ENCODE measurements around the gene LARP6. TPM values are rescaled to one million over a fixed set of nuclear protein-coding genes. Genes with fewer than 3 reads are reported as not detected.

LARP6 gene
- total and polyA plus RNA-seq, 2 of the 13 experiments (the other 11 are each of a cell fraction or from before 2014, with no cell fraction given) = 2.9 to 8.2 TPM

GRCh38 chr15:70853973-70854665, at the start of gene LARP6 (continued):
- no peak for TF ChIP-seq ZBTB10 (CRISPR knock-in tag; IDR thresholded peaks at IDR 0.05; ENCODE audit: borderline replicate concordance)
- TF ChIP-seq MAFK (conservative IDR thresholded peaks at IDR 0.05 in 1 of 2, IDR thresholded peaks at IDR 0.05 in 1 of 2; ENCODE audit: low read length in 2 of 2) = no peak
- peak; percentile 65; the same call in 1 of the 2 replicates for TF ChIP-seq DNMT3B (CRISPR knock-in tag; conservative IDR thresholded peaks at IDR 0.05)
- TF ChIP-seq ZNF777 (CRISPR knock-in tag; IDR thresholded peaks at IDR 0.05) = peak; percentile 92
- TF ChIP-seq THAP9 (CRISPR knock-in tag; IDR thresholded peaks at IDR 0.05; ENCODE audit: borderline replicate concordance) = no peak
- 0 out of 2 replicates have a peak, but pooled peaks have one; percentile 28 for TF ChIP-seq ZNF563 (CRISPR knock-in tag; IDR thresholded peaks at IDR 0.05)
- TF ChIP-seq ARNT2 (CRISPR knock-in tag; IDR thresholded peaks at IDR 0.05; ENCODE audit: low read depth) = 0 out of 2 replicates have a peak, but pooled peaks have one; percentile 51
- 0 out of 2 replicates have a peak, but pooled peaks have one; percentile 14 for TF ChIP-seq ZFP91 (CRISPR knock-in tag; IDR thresholded peaks at IDR 0.05; ENCODE audit: borderline replicate concordance)
- TF ChIP-seq TFDP1 (CRISPR knock-in tag; IDR thresholded peaks at IDR 0.05; ENCODE audit: borderline replicate concordance) = 0 out of 2 replicates have a peak, but pooled peaks have one; percentile 14
- peak; percentile 55; the same call in 1 of the 2 replicates for TF ChIP-seq UBTF (CRISPR knock-in tag; IDR thresholded peaks at IDR 0.05)
- TF ChIP-seq KMT2B (CRISPR knock-in tag; IDR thresholded peaks at IDR 0.05) = no peak
- peak; percentile 68; the same call in 1 of the 2 replicates for TF ChIP-seq ZNF770 (CRISPR knock-in tag; IDR thresholded peaks at IDR 0.05)
